ENCODE data around the gene MAD1L1. TPM values are rescaled to one million over a fixed set of nuclear protein-coding genes. Genes with fewer than 3 reads are reported as not detected.

MAD1L1 gene
- total and polyA plus RNA-seq, 3 experiments from 2014 or later = 43.6 to 185 (median 47.3) TPM

DNA sequence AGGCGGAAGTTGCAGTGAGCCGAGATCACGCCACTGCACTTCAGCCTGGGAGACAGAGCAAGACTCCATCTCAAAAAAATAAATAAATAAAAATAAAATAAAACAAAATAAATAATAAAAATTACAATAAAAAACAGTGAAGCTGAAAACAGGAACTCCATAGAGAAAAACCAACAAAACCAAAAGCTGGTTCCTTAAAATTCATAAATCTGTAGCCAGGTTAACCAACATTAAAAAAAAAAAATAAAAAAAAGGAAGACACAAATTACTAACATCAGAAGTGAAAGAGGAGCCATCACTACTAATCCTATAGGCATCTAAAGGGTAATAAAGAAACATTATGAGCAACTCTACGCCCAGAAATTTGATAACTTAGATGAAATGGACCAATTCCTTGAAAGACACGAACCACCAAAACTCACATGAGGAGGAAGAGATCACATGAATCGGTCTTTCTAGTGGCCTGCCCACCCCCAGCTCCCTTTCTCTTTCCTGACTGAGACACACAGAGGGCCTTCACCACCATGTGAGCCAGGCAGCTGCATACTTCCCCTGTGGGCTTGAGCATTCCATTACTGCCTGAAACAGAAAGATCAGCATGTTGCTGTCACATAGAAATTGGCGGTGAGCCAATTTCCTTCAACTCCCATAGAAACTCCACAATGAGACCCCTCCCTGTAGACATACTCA is 208.7 kb downstream of the MAD1L1 start:
- CTCF ChIA-PET = no interaction called here
- Mint-ChIP-seq H3K4me3 (no peak overlapping the region), H3K9me3 (peaks cover 31 to 35% (median 34%) of the 10 kb centered on the region in 5 donors), H3K27me3 (peaks cover 0 to 3% of the 10 kb centered on the region in 2 donors), H3K27ac (no peak overlapping the region), H3K4me1 (peaks cover 11 to 17% (median 11%) of the 10 kb centered on the region in 3 donors), H3K36me3 (peaks cover 3 to 42% (median 7%) of the 10 kb centered on the region in 3 donors)
- Histone ChIP-seq H3K27ac (ENCODE audit: low read depth, low read length) (no peak overlapping the region), H3K4me3 (ENCODE audit: low read length) (no peak overlapping the region), H3K4me1 (ENCODE audit: insufficient read depth, low read length) (peaks cover 11% of the 10 kb centered on the region), H3K27me3 (ENCODE audit: insufficient read depth, low read length, poor library complexity, severe bottlenecking) (no peaks in the 10 kb centered on the region), H3K9me3 (ENCODE audit: low read length) (peaks cover 6% of the 10 kb centered on the region), H3K36me3 (ENCODE audit: insufficient read depth, low read length) (no peaks in the 10 kb centered on the region)
- POLR2A ChIA-PET = no interaction called here
- peak in 1 of 5 donors; percentile 33 for DNase-seq

DNA sequence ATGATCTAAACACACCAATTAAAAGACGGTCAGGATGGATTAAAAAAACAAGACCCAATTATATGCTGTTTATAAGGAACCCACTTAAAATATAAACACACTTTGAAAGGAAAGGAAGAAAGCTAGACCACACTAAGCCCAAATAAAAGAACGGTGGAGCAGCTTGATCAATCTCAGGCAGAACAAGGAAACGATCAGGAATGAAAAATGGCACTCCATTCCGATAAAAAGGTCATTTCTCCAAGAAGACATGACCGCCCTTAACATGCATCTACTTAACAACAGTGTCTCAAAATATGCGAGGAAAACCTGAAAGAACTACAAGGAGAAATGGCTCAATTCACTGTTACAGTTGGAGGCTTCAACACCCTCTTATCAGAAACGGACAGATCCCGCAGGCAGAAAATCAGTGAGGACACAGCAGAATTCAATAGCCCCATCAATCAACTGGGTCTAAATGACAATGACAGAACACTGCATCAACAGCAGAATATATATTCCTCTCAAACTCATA is 210.0 kb downstream of the MAD1L1 start:
- Histone ChIP-seq H3K27ac (ENCODE audit: low read depth, low read length) (peak overlapping the region; percentile 38), H3K9me3 (ENCODE audit: low read length) (peaks cover 6% of the 10 kb centered on the region), H3K27me3 (ENCODE audit: insufficient read depth, low read length, poor library complexity, severe bottlenecking) (no peaks in the 10 kb centered on the region), H3K4me1 (ENCODE audit: insufficient read depth, low read length) (peaks cover 11% of the 10 kb centered on the region), H3K36me3 (ENCODE audit: insufficient read depth, low read length) (no peaks in the 10 kb centered on the region), H3K4me3 (ENCODE audit: low read length) (no peak overlapping the region)
- H3K4me3 Mint-ChIP-seq = no peak overlapping the region
- ChIA-PET POLR2A (no interaction called here), CTCF (no interaction called here)
- peaks cover 10 to 19% (median 13%) of the 10 kb centered on the region in 3 donors for H3K4me1 Mint-ChIP-seq
- peaks cover 0 to 3% of the 10 kb centered on the region in 2 donors for H3K27me3 Mint-ChIP-seq
- DNase-seq = no peak
- peaks cover 0 to 34% (median 3%) of the 10 kb centered on the region in 3 donors for H3K36me3 Mint-ChIP-seq
- H3K9me3 Mint-ChIP-seq = peaks cover 23 to 27% (median 26%) of the 10 kb centered on the region in 5 donors
- H3K27ac Mint-ChIP-seq = no peak overlapping the region

DNA sequence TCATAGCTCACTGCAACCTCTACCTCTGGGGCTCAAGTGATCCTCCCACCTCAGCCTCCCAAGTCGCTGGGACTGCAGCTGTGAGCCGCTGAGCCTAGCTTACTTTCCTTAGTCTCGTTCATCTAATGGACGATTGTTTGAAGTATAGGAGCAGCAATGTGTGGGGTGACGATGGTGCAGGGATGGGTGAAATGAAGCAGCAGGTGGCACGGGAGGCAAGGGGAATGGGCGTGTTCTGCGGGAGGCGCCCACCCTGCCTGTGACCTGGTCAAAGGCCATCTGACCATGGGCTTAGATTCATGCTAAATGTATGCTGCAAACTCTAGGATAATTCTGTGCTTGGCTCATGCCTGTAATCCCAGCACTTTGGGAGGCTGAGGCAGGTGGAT is 210.7 kb downstream of the MAD1L1 start:
- Mint-ChIP-seq H3K4me1 (peaks cover 10 to 19% (median 15%) of the 10 kb centered on the region in 3 donors), H3K4me3 (no peak overlapping the region), H3K9me3 (peaks cover 20 to 25% (median 23%) of the 10 kb centered on the region in 5 donors), H3K27me3 (peaks cover 0 to 3% of the 10 kb centered on the region in 2 donors), H3K36me3 (peaks cover 0 to 28% (median 2%) of the 10 kb centered on the region in 3 donors), H3K27ac (no peak overlapping the region)
- ChIA-PET CTCF (no interaction called here), POLR2A (no interaction called here)
- Histone ChIP-seq H3K27ac (ENCODE audit: low read depth, low read length) (no peak overlapping the region), H3K36me3 (ENCODE audit: insufficient read depth, low read length) (no peaks in the 10 kb centered on the region), H3K27me3 (ENCODE audit: insufficient read depth, low read length, poor library complexity, severe bottlenecking) (no peaks in the 10 kb centered on the region), H3K4me1 (ENCODE audit: insufficient read depth, low read length) (peaks cover 11% of the 10 kb centered on the region), H3K9me3 (ENCODE audit: low read length) (peaks cover 6% of the 10 kb centered on the region), H3K4me3 (ENCODE audit: low read length) (no peak overlapping the region)
- no peak for DNase-seq

DNA sequence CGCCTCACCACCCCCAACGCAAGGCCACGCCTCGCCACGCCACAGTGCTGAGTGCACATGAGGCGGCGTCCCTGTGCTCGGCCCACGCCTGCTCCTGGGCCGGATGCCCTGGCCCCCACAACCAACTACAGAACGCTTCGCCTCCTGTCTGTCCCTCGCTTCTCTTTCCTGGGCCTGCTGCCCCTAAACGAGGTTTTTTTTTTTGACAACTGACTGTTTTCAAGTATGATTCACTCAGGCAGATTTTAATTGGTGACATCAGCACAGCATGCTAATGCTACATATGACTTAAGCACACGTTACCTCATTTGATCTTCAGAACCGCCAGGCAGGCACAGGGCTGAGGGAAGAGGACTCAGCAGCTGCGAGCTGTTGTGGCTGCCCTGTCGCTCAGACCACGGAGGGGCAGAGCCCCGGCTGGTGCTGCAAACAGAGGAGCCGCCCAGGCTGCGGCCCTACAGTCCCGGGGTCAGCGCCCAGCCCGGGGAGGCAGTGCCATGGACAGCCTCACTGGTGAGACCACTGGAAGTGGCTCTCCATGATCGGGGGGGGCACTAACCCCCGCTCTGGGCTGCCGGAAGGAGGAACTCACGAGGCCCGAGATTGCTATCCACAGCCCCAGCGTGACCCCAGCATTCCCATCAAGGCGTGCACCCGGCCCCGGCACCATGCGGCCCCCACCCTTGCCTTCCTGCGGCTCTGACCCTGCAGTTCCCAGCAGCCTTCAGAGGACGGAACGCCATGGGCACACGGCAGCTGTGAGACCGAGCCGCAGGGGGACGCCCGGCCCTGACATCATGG is 212.8 kb downstream of the MAD1L1 start:
- ChIA-PET CTCF (no interaction called here), POLR2A (no interaction called here)
- peaks cover 0 to 3% of the 10 kb centered on the region in 2 donors for H3K27me3 Mint-ChIP-seq
- peaks cover 0 to 10% (median 4%) of the 10 kb centered on the region in 3 donors for H3K36me3 Mint-ChIP-seq
- H3K36me3 ChIP-seq (ENCODE audit: insufficient read depth, low read length) = no peaks in the 10 kb centered on the region
- peaks cover 11% of the 10 kb centered on the region for H3K4me1 ChIP-seq (ENCODE audit: insufficient read depth, low read length)
- H3K4me1 Mint-ChIP-seq = peaks cover 10 to 19% (median 15%) of the 10 kb centered on the region in 3 donors
- peak overlapping the region; percentile 32 to 91 (median 80) for H3K27ac Mint-ChIP-seq
- peak in 3 of 5 donors; percentile 50 to 80 (median 52) for DNase-seq
- peak overlapping the region; percentile 79 for H3K27ac ChIP-seq (ENCODE audit: low read depth, low read length)
- H3K27me3 ChIP-seq (ENCODE audit: insufficient read depth, low read length, poor library complexity, severe bottlenecking) = no peaks in the 10 kb centered on the region
- H3K4me3 Mint-ChIP-seq = peak overlapping the region in 6 of 7 donors; percentile 30 to 79 (median 48)
- H3K9me3 ChIP-seq (ENCODE audit: low read length) = no peaks in the 10 kb centered on the region
- H3K4me3 ChIP-seq (ENCODE audit: low read length) = no peak overlapping the region
- peaks cover 4 to 14% (median 10%) of the 10 kb centered on the region in 5 donors for H3K9me3 Mint-ChIP-seq

DNA sequence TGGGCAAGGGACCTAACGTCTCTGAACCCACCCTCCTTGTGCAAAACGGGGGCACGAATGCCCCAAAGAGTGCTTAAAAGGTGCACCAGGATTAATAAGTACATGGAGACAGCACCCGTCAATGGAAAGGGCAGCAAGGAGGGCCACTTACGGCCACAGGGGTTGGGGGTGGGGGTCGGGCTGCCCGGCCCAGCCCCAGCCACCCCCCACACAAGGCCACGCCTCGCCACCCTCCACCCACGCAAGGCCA is 213.4 kb downstream of the MAD1L1 start:
- DNase-seq = no peak
- Histone ChIP-seq H3K36me3 (ENCODE audit: insufficient read depth, low read length) (no peaks in the 10 kb centered on the region), H3K9me3 (ENCODE audit: low read length) (no peaks in the 10 kb centered on the region), H3K4me1 (ENCODE audit: insufficient read depth, low read length) (peaks cover 11% of the 10 kb centered on the region), H3K4me3 (ENCODE audit: low read length) (peak overlapping the region; percentile 12), H3K27me3 (ENCODE audit: insufficient read depth, low read length, poor library complexity, severe bottlenecking) (no peaks in the 10 kb centered on the region), H3K27ac (ENCODE audit: low read depth, low read length) (peak overlapping the region; percentile 79)
- Mint-ChIP-seq H3K9me3 (peaks cover 0 to 10% (median 5%) of the 10 kb centered on the region in 5 donors), H3K36me3 (peaks cover 0 to 5% (median 4%) of the 10 kb centered on the region in 3 donors), H3K27ac (peak overlapping the region in 1 of 8 donors; percentile 32), H3K4me3 (no peak overlapping the region), H3K4me1 (peaks cover 10 to 19% (median 15%) of the 10 kb centered on the region in 3 donors), H3K27me3 (peaks cover 0 to 3% of the 10 kb centered on the region in 2 donors)
- CTCF ChIA-PET = no interaction called here
- POLR2A ChIA-PET = no interaction called here

DNA sequence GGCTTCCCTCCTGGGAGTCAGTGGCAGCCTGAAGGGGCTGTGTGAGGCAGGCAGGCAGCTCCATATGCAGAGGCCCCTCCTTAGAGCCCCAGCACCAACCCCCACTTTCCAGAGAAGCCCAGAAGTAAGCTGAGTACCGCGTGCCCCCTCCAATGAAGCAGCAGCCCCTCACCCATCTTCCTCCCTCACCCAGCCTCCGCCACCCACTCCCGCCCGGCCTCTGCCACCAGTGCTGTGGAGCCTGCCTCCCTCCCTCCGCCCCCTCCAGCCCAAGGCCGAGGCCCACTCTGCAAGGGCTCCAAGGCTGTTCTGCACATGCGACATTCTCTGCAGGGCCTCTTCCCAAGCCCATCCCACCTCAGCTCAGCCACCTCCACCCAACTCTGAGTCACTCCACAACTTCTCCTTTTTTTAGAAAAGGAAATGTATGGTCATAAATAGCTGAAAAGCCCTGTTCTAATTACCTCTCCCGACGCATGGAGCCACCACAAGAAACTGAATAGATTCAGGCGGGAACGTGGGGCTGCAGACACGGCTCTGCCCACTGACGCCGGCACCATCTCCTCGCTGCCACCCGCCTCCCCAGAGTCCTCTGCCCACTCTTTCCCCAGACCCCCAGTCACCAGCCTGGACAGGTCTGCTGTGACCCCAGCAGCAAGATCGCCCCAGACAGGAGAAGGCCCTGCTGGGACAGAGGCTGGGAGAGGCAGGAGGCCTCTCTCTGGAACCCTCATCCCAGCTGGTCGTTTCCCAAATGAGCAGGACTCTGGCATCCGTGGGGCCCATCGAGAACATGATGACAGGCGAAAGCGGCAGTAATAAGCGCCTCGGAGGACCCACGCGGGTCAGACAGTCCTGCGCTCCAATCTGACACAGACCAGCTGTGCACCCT is 213.9 kb downstream of the MAD1L1 start:
- POLR2A ChIA-PET = no interaction called here
- H3K36me3 ChIP-seq (ENCODE audit: insufficient read depth, low read length) = no peaks in the 10 kb centered on the region
- no peaks in the 10 kb centered on the region for H3K27me3 ChIP-seq (ENCODE audit: insufficient read depth, low read length, poor library complexity, severe bottlenecking)
- peaks cover 0 to 6% (median 0%) of the 10 kb centered on the region in 5 donors for H3K9me3 Mint-ChIP-seq
- H3K27ac ChIP-seq (ENCODE audit: low read depth, low read length) = peak overlapping the region; percentile 79
- peaks cover 0 to 2% of the 10 kb centered on the region in 2 donors for H3K27me3 Mint-ChIP-seq
- CTCF ChIA-PET = no interaction called here
- no peaks in the 10 kb centered on the region for H3K9me3 ChIP-seq (ENCODE audit: low read length)
- H3K4me3 Mint-ChIP-seq = no peak overlapping the region
- peak overlapping the region in 1 of 8 donors; percentile 57 for H3K27ac Mint-ChIP-seq
- H3K4me1 ChIP-seq (ENCODE audit: insufficient read depth, low read length) = peaks cover 11% of the 10 kb centered on the region
- H3K36me3 Mint-ChIP-seq = peaks cover 0 to 4% (median 0%) of the 10 kb centered on the region in 3 donors
- peak overlapping the region; percentile 12 for H3K4me3 ChIP-seq (ENCODE audit: low read length)
- H3K4me1 Mint-ChIP-seq = peaks cover 10 to 19% (median 15%) of the 10 kb centered on the region in 3 donors
- DNase-seq = peak in 1 of 5 donors; percentile 44

DNA sequence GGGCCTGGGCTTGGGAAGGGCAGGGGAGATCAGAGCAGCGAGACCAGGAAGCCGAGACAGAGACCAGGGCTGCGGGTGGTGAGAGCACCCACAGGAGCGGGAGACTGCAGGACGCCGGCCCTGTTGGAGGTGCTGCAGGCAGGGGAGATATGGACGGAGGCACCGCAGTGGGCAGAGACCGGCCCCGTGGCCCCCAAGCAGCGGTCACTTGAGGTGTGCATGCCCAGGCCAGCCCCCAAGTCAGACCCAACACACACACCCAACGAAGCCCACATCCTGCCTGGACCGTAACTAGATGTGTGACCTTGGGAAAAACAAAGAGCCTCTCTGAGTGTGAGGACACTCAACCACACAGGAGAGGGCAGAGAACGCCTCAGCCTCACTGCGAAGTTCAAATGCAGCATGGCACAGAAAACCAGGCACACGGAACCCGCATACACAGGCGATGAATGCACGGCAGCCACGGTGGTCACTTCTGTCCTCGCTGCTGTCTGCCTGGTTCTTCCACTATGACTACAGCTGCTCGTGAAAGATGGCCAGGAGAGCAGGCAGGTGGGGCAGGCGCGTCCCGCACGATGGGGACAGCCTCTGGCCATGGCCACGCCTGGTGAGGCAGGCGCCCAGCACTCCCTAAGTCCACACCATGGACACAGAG is 214.7 kb downstream of the MAD1L1 start:
- Mint-ChIP-seq H3K4me1 (peaks cover 10 to 19% (median 15%) of the 10 kb centered on the region in 3 donors), H3K9me3 (peaks cover 0 to 2% (median 0%) of the 10 kb centered on the region in 5 donors), H3K27ac (peak overlapping the region in 2 of 8 donors; percentile 57 to 79), H3K27me3 (peaks cover 0 to 2% of the 10 kb centered on the region in 2 donors), H3K36me3 (peaks cover 0 to 7% (median 7%) of the 10 kb centered on the region in 3 donors), H3K4me3 (no peak overlapping the region)
- no peaks in the 10 kb centered on the region for H3K36me3 ChIP-seq (ENCODE audit: insufficient read depth, low read length)
- peak overlapping the region; percentile 61 for H3K27ac ChIP-seq (ENCODE audit: low read depth, low read length)
- H3K27me3 ChIP-seq (ENCODE audit: insufficient read depth, low read length, poor library complexity, severe bottlenecking) = no peaks in the 10 kb centered on the region
- no peak overlapping the region for H3K4me3 ChIP-seq (ENCODE audit: low read length)
- ChIA-PET POLR2A (no interaction called here), CTCF (no interaction called here)
- no peaks in the 10 kb centered on the region for H3K9me3 ChIP-seq (ENCODE audit: low read length)
- H3K4me1 ChIP-seq (ENCODE audit: insufficient read depth, low read length) = peaks cover 11% of the 10 kb centered on the region
- DNase-seq = peak in 1 of 5 donors; percentile 38
